OCI-LY7 (cell line): ENCODE measurements around the gene POU2AF1. TPM values are rescaled to one million over a fixed set of nuclear protein-coding genes. Genes with fewer than 3 reads are reported as not detected.

Source experiments
- BruUV-seq: library from RNA; stranded (reverse); fragments of 400-500 nt; replicated peaks from 2 replicates; lab custom pipeline; 2021; lab: Mats Ljungman, UMichigan
- CTCF ChIA-PET: fragments of 300-600 bp; sonication (Branson Sonifier 250); formaldehyde crosslinking; loops from one replicate; lab custom pipeline; 2022; ENCODE audit warnings: antibody characterized with exemption; ENCODE audit not compliant: unreplicated experiment; lab: Charles Lee
- POLR2A ChIA-PET: fragments of 300-600 bp; sonication (Branson Sonifier 250); formaldehyde crosslinking; loops from one replicate; lab custom pipeline; 2022; ENCODE audit warnings: antibody characterized with exemption; lab: Charles Lee
- DNase-seq: peaks from one replicate; pipeline ENCODE4 v3.0.0-alpha.2; 2015; ENCODE audit warnings: low spot score
- H2AFZ ChIP-seq: fragments of 200-600 bp; sonication (generic), shearing (Covaris generic); 2 replicates; pipeline ENCODE4 v1.6.1; 2014; ENCODE audit warnings: mild to moderate bottlenecking, antibody characterized with exemption, low read length, moderate library complexity
- H3K27ac ChIP-seq: fragments of 200-600 bp; sonication (generic); 2 replicates; pipeline ENCODE4 v1.5.1; 2014; ENCODE audit warnings: mixed run types, low read depth, mild to moderate bottlenecking, moderate library complexity, low read length, inconsistent platforms; ENCODE audit not compliant: poor library complexity, severe bottlenecking
- H3K36me3 ChIP-seq: fragments of 200-600 bp; sonication (generic); 2 replicates; pipeline ENCODE4 v1.6.1; 2014; ENCODE audit warnings: mild to moderate bottlenecking, antibody characterized with exemption, low read length, moderate library complexity, mixed read lengths; ENCODE audit not compliant: insufficient read depth
- H3K4me1 ChIP-seq: fragments of 200-600 bp; sonication (generic); 2 replicates; pipeline ENCODE4 v1.5.1; 2014; ENCODE audit warnings: mild to moderate bottlenecking, low read length; ENCODE audit not compliant: insufficient read depth, poor library complexity, severe bottlenecking
- H3K4me2 ChIP-seq: fragments of 200-600 bp; sonication (generic); 2 replicates; pipeline ENCODE4 v1.6.1; 2014; ENCODE audit warnings: mild to moderate bottlenecking, low read length
- H3K4me3 ChIP-seq: fragments of 200-600 bp; sonication (generic); 2 replicates; pipeline ENCODE4 v1.5.1; 2014; ENCODE audit warnings: mild to moderate bottlenecking, low read depth, low read length; ENCODE audit not compliant: poor library complexity, severe bottlenecking
- H3K79me2 ChIP-seq: fragments of 200-600 bp; sonication (generic); 2 replicates; pipeline ENCODE4 v1.6.1; 2016; ENCODE audit warnings: low read depth, mild to moderate bottlenecking, low read length, moderate library complexity, mixed read lengths; ENCODE audit not compliant: insufficient read depth
- H3K9me2 ChIP-seq: fragments of 200-600 bp; sonication (generic); 2 replicates; pipeline ENCODE4 v1.6.1; 2016; ENCODE audit warnings: mild to moderate bottlenecking, low read length, mixed read lengths; ENCODE audit not compliant: insufficient read depth
- H3K9me3 ChIP-seq: fragments of 200-600 bp; sonication (generic); 2 replicates; pipeline ENCODE4 v1.6.1; 2014; ENCODE audit warnings: mild to moderate bottlenecking, mixed run types, low read length, mixed read lengths
- H4K20me1 ChIP-seq: fragments of 200-600 bp; sonication (generic); 2 replicates; pipeline ENCODE4 v1.6.1; 2014; ENCODE audit warnings: mild to moderate bottlenecking, antibody characterized with exemption, low read length, moderate library complexity, mixed read lengths; ENCODE audit not compliant: insufficient read depth
- EZH2phosphoT487 ChIP-seq: fragments of 200-600 bp; sonication (generic); IDR thresholded peaks from 2 replicates; pipeline ENCODE4 v1.6.1; 2018; ENCODE audit warnings: low read depth, borderline replicate concordance, mild to moderate bottlenecking, mixed run types, antibody characterized with exemption, low read length, moderate library complexity, mixed read lengths
- intact Hi-C: fragments of 100-400 bp; cut with micrococcal nuclease; formaldehyde crosslinking; loops from one replicate; pipeline ENCODE4 v1.10.0; 2022; ENCODE audit not compliant: unreplicated experiment
- total RNA-seq, 2 experiments: library from RNA; depleted of rRNA in 1 of 2; stranded (reverse); fragments of >200 nt in 1 of 2; shearing (Covaris generic) in 1 of 2; gene quantifications; 2 replicates each; pipeline ENCODE4 v1.2.3, GENCODE V29; 2014 to 2022
- TF ChIP-seq, protein P1 (sequence below): fragments of 200-600 bp; sonication (generic); conservative IDR thresholded peaks from 2 replicates; pipeline ENCODE4 v1.5.1; 2014; ENCODE audit warnings: mild to moderate bottlenecking, antibody characterized with exemption, low read length, moderate library complexity, mixed read lengths

POU2AF1 gene
- total RNA-seq, 2 experiments from 2014 or later: 86.1 to 285 TPM

DNA sequence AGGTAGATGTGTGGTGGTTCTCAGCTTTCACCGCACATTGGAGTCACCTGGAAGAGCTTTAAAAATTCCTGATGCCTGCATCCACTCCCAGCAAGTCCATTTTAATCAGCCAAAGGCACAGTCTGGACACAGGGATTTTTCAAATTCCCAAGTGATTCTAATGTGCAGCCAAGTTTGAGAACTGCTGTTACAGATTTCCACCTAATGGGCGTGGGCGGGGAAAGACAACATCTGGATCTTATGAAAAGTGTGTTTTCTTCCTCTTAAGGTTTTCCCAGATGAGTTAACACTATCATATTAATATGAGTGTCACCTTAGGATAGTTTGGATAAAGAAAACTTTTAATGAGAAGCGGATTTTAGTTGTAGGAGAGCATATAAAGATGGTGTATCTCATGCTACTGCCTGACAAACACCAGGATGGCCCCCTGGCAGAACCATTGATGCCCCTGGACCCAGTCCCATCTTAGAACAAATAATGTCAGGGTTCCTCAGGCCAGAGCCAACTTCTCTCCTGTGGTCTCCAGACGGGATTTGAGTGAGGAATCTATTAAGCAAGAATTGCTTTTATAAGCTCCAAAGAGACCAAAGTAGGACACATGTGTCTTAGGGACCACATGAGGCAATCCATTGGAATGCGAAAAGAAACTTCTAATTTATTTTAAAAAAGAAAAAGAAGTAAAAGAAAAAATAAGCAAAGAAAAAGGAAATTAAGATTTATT lies 31.9 kb downstream of the POU2AF1 start:
- ChIA-PET CTCF (interaction anchor here (1.4 kb wide), 1 partner anchor 69 kb away, joined by 4 read pairs; no protein-coding TSS in a partner anchor), POLR2A (interaction anchor here (1.9 kb wide), 1 partner anchor 13 kb away, joined by 4 read pairs; no protein-coding TSS in a partner anchor)
- H2AFZ ChIP-seq: no peak overlapping the region
- H3K9me3 ChIP-seq: no peaks in the 10 kb centered on the region
- peaks cover 27% of the 10 kb centered on the region for H3K36me3 ChIP-seq
- H3K79me2 ChIP-seq: no peaks in the 10 kb centered on the region
- intact Hi-C loops: no loop called here
- no TSS peak for BruUV-seq
- H3K27ac ChIP-seq: no peak overlapping the region
- no peak for DNase-seq
- H3K9me2 ChIP-seq: no peaks in the 10 kb centered on the region
- H3K4me3 ChIP-seq: no peak overlapping the region
- H3K4me2 ChIP-seq: no peak overlapping the region
- peaks cover 17% of the 10 kb centered on the region for H3K4me1 ChIP-seq
- peaks cover 10% of the 10 kb centered on the region; the same call in 1 of the 2 replicates for H4K20me1 ChIP-seq
- TF ChIP-seq, protein P1, sequence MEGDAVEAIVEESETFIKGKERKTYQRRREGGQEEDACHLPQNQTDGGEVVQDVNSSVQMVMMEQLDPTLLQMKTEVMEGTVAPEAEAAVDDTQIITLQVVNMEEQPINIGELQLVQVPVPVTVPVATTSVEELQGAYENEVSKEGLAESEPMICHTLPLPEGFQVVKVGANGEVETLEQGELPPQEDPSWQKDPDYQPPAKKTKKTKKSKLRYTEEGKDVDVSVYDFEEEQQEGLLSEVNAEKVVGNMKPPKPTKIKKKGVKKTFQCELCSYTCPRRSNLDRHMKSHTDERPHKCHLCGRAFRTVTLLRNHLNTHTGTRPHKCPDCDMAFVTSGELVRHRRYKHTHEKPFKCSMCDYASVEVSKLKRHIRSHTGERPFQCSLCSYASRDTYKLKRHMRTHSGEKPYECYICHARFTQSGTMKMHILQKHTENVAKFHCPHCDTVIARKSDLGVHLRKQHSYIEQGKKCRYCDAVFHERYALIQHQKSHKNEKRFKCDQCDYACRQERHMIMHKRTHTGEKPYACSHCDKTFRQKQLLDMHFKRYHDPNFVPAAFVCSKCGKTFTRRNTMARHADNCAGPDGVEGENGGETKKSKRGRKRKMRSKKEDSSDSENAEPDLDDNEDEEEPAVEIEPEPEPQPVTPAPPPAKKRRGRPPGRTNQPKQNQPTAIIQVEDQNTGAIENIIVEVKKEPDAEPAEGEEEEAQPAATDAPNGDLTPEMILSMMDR: no peak
- TF ChIP-seq EZH2phosphoT487: no peak

DNA sequence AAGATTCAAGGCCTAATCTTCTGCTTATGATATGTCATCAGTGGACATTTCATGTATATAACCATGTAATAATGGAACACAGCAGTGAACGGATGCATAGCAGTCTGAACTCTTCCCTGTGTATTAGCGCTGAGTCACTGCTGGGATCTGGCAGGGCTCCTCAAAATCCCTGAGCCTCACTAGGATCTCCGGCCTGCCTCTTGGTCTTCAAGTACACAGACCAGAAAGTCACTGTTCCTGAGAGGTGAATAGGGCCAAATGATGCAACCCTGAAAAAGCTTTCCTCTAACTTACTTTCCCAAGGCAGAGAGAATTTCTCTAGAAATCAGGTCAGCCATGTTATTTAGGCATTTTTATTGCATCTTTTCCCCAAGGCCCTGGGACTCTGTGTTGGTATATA lies 35.0 kb downstream of the POU2AF1 start:
- BruUV-seq: no TSS peak
- 0 out of 2 replicates have a peak, but pooled peaks cover 4% of the 10 kb centered on the region for H4K20me1 ChIP-seq
- H3K9me2 ChIP-seq: no peaks in the 10 kb centered on the region
- no peaks in the 10 kb centered on the region for H3K36me3 ChIP-seq
- no peak overlapping the region for H3K4me2 ChIP-seq
- H3K4me3 ChIP-seq: no peak overlapping the region
- H3K9me3 ChIP-seq: no peaks in the 10 kb centered on the region
- no peak for DNase-seq
- TF ChIP-seq EZH2phosphoT487: no peak
- TF ChIP-seq, protein P1: no peak
- H2AFZ ChIP-seq: no peak overlapping the region
- intact Hi-C loops: no loop called here
- H3K27ac ChIP-seq: no peak overlapping the region
- no peaks in the 10 kb centered on the region for H3K4me1 ChIP-seq
- CTCF ChIA-PET: no interaction called here
- H3K79me2 ChIP-seq: no peaks in the 10 kb centered on the region
- POLR2A ChIA-PET: interaction anchor here (1.7 kb wide), 1 partner anchor 75 kb away, joined by 6 read pairs; no protein-coding TSS in a partner anchor

DNA sequence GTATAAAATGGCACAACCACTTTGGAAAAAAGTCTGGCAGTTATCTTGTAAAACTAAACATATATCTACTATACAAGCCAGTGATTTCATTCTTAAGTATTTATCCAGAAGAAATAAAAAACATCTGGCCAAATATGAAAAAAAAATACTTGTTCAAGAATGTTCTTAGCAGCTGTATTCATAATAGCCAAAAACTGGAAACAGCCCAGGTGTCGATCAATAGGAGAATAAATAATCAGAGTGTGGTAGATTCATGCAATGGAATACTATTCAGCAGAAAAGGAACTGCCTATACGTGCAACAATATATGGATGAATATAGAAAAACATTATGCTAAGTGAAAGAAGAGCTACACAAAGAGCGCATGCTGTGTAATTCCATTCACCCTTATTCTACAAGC lies 36.7 kb downstream of the POU2AF1 start:
- CTCF ChIA-PET: no interaction called here
- no TSS peak for BruUV-seq
- H3K4me3 ChIP-seq: no peak overlapping the region
- POLR2A ChIA-PET: interaction anchor here (0.5 to 1.9 kb wide), 6 partner anchors 14 to 233 kb away, joined by 3 to 6 read pairs (median 4); no protein-coding TSS in a partner anchor
- H3K79me2 ChIP-seq: no peaks in the 10 kb centered on the region
- peaks cover 4% of the 10 kb centered on the region; the same call in 1 of the 2 replicates for H4K20me1 ChIP-seq
- no peak overlapping the region for H3K4me2 ChIP-seq
- intact Hi-C loops: no loop called here
- DNase-seq: no peak
- H3K4me1 ChIP-seq: no peaks in the 10 kb centered on the region
- no peaks in the 10 kb centered on the region for H3K9me2 ChIP-seq
- H3K27ac ChIP-seq: no peak overlapping the region
- no peak overlapping the region for H2AFZ ChIP-seq
- H3K9me3 ChIP-seq: no peaks in the 10 kb centered on the region
- no peaks in the 10 kb centered on the region for H3K36me3 ChIP-seq
- TF ChIP-seq, protein P1: no peak
- no peak for TF ChIP-seq EZH2phosphoT487
